Activated T-helper 9 cell treated with anti-CD3 and anti-CD28 coated beads, Interleukin-2, amount 50 U/mL, for 16 hours (primary cell): ENCODE results near the gene PLEKHG4B.
"Not testable (repeated sequence)": the region's sequence is repeated elsewhere in the genome, so short reads cannot be mapped to it uniquely, and the experiment has no call there.

Experiments
- DNase-seq: peaks from one replicate; pipeline ENCODE4 v3.0.0-alpha.2; 2020; ENCODE audit warnings: low read depth

PLEKHG4B gene

GRCh38 chr5:93221-93980 lies 1.4 kb downstream of the PLEKHG4B start:
- no peak for DNase-seq

- no peak for DNase-seq
Measured at GRCh38 chr5:94113-94892, 2.3 kb downstream of the PLEKHG4B start.

DNA sequence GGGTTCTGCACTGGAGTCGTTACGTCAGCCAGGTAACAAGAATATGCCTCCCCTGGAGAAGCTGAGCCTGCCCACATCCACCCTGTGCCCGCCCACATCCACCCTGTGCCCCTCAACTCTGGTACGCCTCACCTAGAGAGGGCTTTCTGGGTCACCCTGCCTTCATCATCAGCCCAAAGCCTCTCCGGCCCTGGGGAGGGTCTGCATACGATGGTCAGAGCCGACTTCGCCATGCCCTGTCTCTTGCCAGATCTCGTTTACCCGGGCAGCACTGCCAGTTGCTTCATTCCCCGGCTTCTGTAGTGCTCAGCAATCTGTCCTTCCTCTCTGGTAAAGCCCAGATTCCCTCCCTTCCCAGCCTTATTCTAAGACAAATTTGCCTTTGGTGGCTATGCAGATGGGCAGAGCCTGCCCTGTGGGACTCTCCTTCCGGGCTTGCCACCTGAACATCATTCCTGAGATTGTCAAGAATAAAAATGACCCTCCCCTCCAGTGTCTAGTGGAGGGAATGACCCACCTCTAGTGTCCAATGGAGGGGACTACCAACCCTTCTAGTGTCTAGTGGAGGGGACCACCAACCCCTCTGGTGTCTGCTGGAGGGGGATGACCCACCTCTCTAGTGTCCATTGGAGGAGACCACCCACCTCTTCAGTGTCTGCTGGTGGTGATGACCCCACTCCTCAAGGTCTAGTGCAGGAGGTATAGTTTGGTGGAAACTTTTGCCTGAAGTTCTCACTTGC lies 3.4 kb downstream of the PLEKHG4B start:
- no peak for DNase-seq

DNA sequence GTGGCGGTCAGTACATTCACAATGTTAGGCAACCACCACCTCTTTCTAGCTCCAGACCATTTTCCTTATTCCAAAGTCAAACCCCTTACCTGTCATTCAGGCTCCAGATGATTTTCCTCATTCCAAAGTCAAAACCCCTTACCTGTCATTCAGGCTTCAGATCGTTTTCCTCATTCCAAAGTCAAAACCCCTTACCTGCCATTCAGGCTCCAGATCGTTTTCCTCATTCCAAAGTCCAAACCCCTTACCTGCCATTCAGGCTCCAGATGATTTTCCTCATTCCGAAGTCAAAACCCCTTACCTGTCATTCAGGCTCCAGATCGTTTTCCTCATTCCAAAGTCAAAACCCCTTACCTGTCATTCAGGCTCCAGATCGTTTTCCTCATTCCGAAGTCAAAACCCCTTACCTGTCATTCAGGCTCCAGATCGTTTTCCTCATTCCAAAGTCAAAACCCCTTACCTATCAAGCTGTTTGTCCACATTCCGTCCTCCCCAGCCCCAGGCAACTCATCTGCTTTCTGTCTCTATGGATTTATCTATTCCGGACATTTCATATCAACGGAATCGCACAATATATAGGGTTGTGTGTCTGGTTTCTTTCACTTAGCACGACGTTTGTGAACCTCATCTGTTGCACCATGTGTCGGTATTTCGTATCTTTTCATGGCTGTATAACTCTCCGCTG lies 5.2 kb downstream of the PLEKHG4B start:
- DNase-seq: no peak

DNA sequence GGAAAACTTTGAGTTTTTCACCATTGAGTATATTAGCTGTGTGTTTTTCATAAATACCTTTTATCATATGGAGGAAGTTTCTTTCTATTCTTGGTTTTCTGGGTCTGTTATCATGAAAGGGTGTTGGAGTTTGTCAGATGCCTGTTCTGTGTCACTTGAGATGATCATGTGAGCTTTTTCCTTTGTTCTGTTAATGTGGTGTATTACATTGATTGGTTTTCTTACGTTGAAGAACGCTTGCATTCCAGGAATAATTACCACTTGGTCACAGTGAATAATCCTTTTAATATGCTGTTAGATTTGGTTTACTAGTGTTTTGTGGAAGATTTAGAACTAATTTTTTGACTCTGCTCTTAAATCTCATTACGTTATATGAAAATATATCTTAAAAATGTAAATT lies 7.8 kb downstream of the PLEKHG4B start:
- no peak for DNase-seq

- no peak for DNase-seq
Measured at GRCh38 chr5:102411-103043, 10.6 kb downstream of the PLEKHG4B start.

GRCh38 chr5:104106-104505 lies 12.1 kb downstream of the PLEKHG4B start:
- not testable (repeated sequence) for DNase-seq

GRCh38 chr5:104778-105296 lies 12.9 kb downstream of the PLEKHG4B start:
- DNase-seq: no peak

DNA sequence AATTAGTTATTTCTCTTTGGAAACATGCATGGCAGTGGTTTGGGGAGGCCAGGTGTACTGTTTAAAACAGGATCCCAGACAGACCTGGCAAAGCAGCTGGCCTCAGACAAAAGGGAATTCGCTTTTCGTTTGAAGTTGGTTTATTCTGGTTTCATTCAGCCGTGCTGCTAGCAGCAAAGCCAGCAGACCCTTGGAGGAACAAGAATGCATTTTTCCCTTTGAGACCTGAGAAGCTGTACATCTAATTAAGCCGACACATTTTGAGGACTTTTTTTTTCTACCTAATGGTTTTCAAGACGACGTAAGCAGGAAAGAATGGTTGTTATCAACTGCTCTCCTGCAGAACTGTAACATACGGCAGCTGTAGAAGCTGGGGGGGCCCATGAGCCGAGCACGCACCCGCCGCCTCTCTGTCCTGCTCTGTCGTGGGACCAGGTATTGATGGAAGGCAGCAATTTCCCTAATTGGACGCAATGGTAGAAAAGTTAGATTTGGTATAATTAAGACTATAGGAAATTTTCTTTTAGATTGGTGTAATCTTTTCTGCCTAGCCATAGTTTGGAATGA lies 13.6 kb downstream of the PLEKHG4B start:
- no peak for DNase-seq

DNA sequence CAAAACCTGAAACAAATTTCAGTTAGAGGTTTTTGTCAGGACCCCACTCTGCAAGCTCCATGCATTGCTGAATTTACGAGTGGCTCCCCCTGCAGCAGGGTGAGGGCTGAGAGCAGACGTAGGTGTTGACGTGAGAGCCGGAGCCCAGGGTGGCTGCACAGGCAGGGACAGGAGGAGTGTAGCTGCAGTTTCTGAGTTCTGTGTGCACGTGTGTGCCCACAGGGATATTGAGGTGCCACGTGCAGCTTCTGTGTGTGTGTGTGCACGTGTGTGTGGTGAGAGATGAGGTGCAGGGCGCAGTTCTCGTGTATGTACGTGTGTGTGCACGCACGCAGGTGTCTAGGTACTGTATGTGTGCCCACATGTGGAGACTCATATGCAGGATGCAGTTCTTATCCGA lies 14.6 kb downstream of the PLEKHG4B start:
- DNase-seq: no peak

DNA sequence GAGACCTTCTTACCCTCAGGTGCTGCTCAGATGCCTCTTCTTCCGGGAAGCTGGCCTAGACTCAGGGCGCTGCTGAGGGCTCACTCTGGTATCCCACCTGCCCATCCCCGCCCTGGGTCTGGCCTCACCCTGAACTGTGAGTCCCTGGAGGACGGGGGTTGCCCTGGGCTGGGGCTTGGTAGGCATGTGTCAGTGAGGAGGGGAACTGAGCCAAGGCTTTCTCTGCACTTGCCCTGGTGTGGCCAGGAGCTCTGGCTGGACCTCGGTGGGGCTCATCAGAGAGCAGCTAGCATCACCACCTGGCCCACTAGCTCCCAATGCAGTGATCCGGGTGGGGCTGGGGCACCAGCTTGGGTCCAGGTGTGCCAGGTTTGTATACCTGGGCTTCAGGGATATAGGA lies 15.6 kb downstream of the PLEKHG4B start:
- DNase-seq: no peak

DNA sequence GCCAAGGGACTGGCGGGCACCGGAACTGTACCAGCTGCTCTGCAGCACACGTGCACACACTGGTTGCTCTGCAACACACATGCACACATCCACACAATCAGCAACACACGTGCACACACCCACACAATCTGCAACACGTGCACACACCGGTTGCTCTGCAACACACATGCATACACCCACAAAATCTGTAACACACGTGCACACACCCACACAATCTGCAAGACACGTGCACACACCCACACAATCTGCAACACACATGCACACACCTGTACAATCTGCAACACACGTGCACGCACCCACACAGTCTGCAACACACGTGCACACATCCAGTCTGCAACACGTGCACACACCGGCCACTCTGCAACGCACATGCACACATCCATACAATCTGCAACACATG lies 17.9 kb downstream of the PLEKHG4B start:
- no peak for DNase-seq

GRCh38 chr5:110270-110888 lies 18.4 kb downstream of the PLEKHG4B start:
- DNase-seq: no peak

- DNase-seq: no peak
Measured at GRCh38 chr5:111171-111570, 19.2 kb downstream of the PLEKHG4B start.

DNA sequence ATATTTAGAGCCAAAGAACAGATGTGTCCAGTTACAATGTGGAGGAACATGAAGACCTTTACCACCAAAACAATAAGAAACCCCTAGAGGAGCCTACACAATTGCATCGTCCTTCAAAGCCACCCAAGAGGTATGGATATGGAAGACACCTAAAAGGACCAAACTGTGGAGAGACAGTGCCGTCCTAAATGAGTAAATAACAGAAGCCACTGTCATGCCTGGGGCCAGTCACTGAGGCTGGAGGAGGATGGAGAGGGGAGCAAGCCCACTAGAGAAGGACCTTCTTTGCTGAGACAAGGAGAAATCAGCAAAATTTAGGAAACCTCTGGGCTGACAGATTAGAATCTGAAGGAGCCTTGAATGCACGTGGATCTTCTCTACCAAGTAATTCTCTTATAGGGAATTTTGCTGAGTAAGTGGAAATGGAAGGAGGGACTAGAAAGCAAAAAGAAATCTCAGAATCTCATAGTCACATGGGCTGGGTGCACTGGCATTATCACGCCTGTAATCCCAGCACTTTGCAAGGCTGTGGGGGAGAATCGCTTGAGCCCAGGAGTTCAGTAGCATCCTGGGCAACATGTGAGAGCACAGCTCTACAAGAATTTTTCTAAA lies 27.6 kb downstream of the PLEKHG4B start:
- no peak for DNase-seq

- no peak for DNase-seq
Measured at GRCh38 chr5:121432-121831, 29.5 kb downstream of the PLEKHG4B start.

DNA sequence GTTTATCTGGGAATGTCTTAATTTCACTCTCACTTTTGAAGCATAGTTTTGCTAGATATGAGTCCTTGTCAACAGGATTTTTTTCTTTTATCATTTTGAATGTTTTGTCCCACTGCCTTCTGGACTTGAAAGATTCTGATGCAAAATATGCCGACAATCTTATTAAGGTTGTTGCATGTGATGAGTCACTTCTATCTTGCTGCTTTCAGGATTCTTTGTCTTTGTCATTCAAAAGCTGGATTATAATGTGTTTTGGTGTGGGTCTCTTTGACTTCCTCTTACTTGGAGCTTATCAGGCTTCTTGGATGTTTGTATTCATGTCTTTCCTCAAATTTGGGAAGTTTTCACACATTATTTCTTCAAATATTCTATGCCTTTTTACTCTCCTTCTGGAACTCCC lies 33.8 kb downstream of the PLEKHG4B start:
- no peak for DNase-seq

DNA sequence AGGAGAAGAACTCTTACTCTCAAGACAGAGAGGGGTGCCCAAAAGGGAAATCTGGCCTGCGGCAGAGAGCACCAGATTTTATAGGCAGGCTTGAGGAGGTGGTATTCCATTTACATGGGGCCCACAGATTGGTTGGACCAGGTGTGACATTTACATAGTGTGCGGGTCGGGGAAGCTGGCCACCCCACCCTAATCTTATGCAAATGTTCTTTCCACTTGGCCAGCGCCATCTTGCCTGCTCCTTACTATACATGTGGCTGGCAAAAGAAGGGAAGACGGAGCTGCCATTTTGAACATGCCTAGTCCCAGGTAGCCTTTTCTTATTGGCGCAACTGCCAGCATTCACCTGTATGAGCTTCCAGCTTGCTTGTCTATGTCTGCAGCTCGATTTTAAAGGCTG lies 34.8 kb downstream of the PLEKHG4B start:
- no peak for DNase-seq

DNA sequence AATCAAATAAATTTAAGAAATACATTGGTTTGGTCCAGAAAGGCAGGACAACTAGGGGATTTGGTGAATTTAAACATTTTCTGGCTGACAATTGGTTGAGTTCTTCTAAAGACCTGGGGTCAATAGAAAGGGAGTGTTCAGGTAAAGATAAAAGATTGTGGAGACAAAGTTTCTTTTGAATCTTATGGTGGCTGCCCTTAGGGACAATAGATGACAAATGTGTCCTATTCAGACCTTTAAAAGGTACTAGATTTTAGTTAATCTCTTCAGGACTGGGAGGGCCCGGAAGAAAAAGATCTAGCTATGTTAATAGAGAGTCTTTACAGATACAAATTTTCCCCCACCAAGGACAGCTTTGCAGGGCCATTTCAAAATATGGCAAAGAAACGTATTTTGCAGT lies 35.9 kb downstream of the PLEKHG4B start:
- DNase-seq: no peak

GRCh38 chr5:128446-128845 lies 36.5 kb downstream of the PLEKHG4B start:
- no peak for DNase-seq
